Pancreas (tissue), 10 donors: ENCODE data around the gene CDC34. TPM values are rescaled to one million over a fixed set of nuclear protein-coding genes. Genes with fewer than 3 reads are reported as not detected.
A peak's percentile ranks its signal among the peaks of the same experiment; 100 is the strongest.

ENCODE experiments used
- ATAC-seq, 4 donors: fragments of 200-7000 bp; cut with Tn5 transposase; one replicate each; pipeline versions ENCODE4 v1.8.0 to v1.9.1; 2020; ENCODE audit warnings: mild to moderate bottlenecking in 4 of 4, moderate library complexity in 4 of 4
- DNase-seq, 6 donors: peaks; one replicate each; pipeline ENCODE4 v3.0.0-alpha.2; 2020
- FAIRE-seq: peaks from 2 replicates; lab custom pipeline; 2012; peaks lifted over from hg19 to GRCh38; lab: Jason Lieb, UNC
- H3K27ac ChIP-seq, 4 donors: fragments of 200-600 bp; sonication (generic); 1 replicate in 3 of 4; 2 replicates in 1 of 4; pipeline versions ENCODE4 v1.5.0 to v1.8.0; 2020
- H3K27me3 ChIP-seq, 4 donors: fragments of 200-600 bp; one replicate each; pipeline ENCODE4 v1.8.0; 2021
- H3K36me3 ChIP-seq, 3 donors: fragments of 200-600 bp; sonication (generic) in 1 of 3; one replicate each; pipeline versions ENCODE4 v1.5.0 to v1.8.0; 2020 to 2021
- H3K4me1 ChIP-seq, 3 donors: fragments of 200-600 bp; one replicate each; pipeline ENCODE4 v1.8.0; 2021
- H3K4me3 ChIP-seq, 4 donors: fragments of 200-600 bp; sonication (generic) in 2 of 4; one replicate each; pipeline versions ENCODE4 v1.5.0 to v1.8.0; 2020 to 2021
- H3K9me3 ChIP-seq, 4 donors: fragments of 200-600 bp; one replicate each; pipeline ENCODE4 v1.8.0; 2021
- CTCF ChIP-seq, 4 donors: fragments of 200-600 bp; sonication (generic) in 3 of 4; IDR thresholded peaks; one replicate each; pipeline versions ENCODE4 v1.5.0 to v1.8.0; 2021; ENCODE audit warnings: antibody characterized with exemption in 4 of 4
- WGBS, 2 donors: extraction: QIAGEN DNeasy Blood & Tissue Kit; methylation state at CpG; one replicate each; pipeline ENCODE4 v1.1.7; 2013; 5-methylcytosine and 5-hydroxymethylcytosine counted together
- intact Hi-C, 3 donors: fragments of 100-400 bp; cut with DNase I; formaldehyde crosslinking; loops; one replicate each; pipeline versions ENCODE4 v1.11.1 to v1.14.2; 2022
- polyA plus RNA-seq, 2 donors: library from polyadenylated mRNA; stranded (reverse); fragments of 200-250 nt; gene quantifications; one replicate each; pipeline ENCODE4 v1.2.3, GENCODE V29; 2013
- total RNA-seq, 6 donors: library from RNA; stranded (reverse); fragmentation: NEBNext Ultra II Directional in 4 of 6; extraction: Animal tissue kit (Norgen Biotek cat#: 25700) in 4 of 6; gene quantifications; one replicate each; pipeline versions ENCODE4 v1.2.1 to v1.2.4, GENCODE V29; 2021 to 2023
- donor health status: healthy with polysubstance abuse.
- donor health status: DM: no; HTN: no; CAD: no; lungs with moderate emphysema.
- donor health status: DM: no; HTN: no; CAD: no.
- donor health status: control.
- donor health status: control.
- donor health status: Bipolar disorder and iron deficiency.
- donor health status: DM: yes; HTN: yes; CAD: no.
- donor health status: DM: no; HTN: no; CAD: no.
- donor health status: DM: no; HTN: no; CAD: no.
- donor health status: DM: yes; HTN: yes; CAD: no.

The CDC34 gene
- total and polyA plus RNA-seq, 8 donors: 26.2 to 107 (median 45.6) TPM

- ATAC-seq: peak in 1 of 4 donors; percentile 4
- no peak for TF ChIP-seq CTCF (IDR thresholded peaks at IDR 0.05)
Measured at GRCh38 chr19:542173-542866, 10.8 kb downstream of the CDC34 start.

DNA sequence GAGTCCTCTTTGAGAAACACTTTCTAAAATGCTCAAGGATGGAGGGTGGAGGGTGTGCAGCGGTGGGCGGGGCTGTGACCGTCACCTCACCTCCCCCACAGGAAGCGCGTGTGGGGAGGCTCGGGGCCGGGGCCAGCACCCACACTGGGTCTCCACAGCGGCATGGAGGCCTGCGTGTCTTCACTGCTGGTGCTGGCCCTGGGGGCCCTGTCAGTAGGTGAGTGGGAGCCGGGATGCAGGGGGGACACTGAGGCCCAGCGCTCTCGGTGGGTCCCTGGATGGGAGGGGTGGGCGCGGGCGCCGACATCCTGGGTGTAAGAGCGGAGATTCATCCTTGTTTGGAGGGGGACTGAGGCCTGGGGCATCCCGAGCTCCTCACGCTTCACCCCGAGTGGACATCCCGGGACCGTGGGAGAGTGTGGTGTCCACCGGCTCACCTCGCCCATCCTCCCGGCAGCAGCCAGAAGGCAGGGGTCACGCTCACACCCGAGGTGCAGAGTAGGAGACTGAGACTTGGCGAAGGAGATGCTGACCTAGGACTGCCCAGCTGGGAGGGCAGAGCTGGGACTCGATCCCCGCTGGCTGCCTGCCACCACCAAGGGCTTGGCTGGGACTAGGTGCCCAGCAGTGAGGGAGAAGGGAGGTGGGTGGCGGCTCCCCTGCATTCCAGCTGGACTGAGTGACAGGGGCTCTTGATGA lies 12.5 kb downstream of the CDC34 start, which contains the start of gene GZMM:
TSS of gene GZMM (plus strand) at position 144 of the 699 bp plus-strand sequence. CDS start at position 163, 19 bp downstream.
- no peaks in the 10 kb centered on the region for H3K27me3 ChIP-seq
- FAIRE-seq (no peak), DNase-seq (peak in 2 of 6 donors; percentile 30 to 73), ATAC-seq (peak in 3 of 4 donors; percentile 24 to 49 (median 41))
- TF ChIP-seq CTCF (IDR thresholded peaks at IDR 0.05): no peak
- no peaks in the 10 kb centered on the region for H3K4me1 ChIP-seq
- intact Hi-C loops: no loop called here
- H3K27ac ChIP-seq: no peak within 1 kb of the TSS
- no peaks in the 10 kb centered on the region for H3K9me3 ChIP-seq
- WGBS, 2 donors: 55 to 64% methylated on average over 30 to 31 of the region's 31 CpGs
- peaks cover 0 to 17% (median 2%) of the 10 kb centered on the region in 3 donors for H3K36me3 ChIP-seq
- H3K4me3 ChIP-seq: no peak within 1 kb of the TSS

More at GRCh38 chr19:542173-542866, 10.8 kb downstream of the CDC34 start:
- WGBS, 2 donors: 89 to 94% methylated on average over 33 to 34 of the region's 34 CpGs
- H3K27me3 ChIP-seq: no peaks in the 10 kb centered on the region
- no peaks in the 10 kb centered on the region for H3K9me3 ChIP-seq
- H3K36me3 ChIP-seq: peaks cover 0 to 29% (median 7%) of the 10 kb centered on the region in 3 donors
- H3K4me3 ChIP-seq: no peak overlapping the region
- no peak overlapping the region for H3K27ac ChIP-seq
- intact Hi-C loops: no loop called here
- no peaks in the 10 kb centered on the region for H3K4me1 ChIP-seq
- DNase-seq: peak in 2 of 6 donors; percentile 25 to 80
- FAIRE-seq: no peak

GRCh38 chr19:547117-547516 lies 15.6 kb downstream of the CDC34 start:
- ATAC-seq (no peak), DNase-seq (no peak), FAIRE-seq (no peak)
- Histone ChIP-seq H3K9me3 (no peaks in the 10 kb centered on the region), H3K4me1 (no peaks in the 10 kb centered on the region), H3K27me3 (no peaks in the 10 kb centered on the region), H3K4me3 (no peak overlapping the region), H3K36me3 (peaks cover 0 to 2% (median 0%) of the 10 kb centered on the region in 3 donors), H3K27ac (no peak overlapping the region)
- intact Hi-C loops: no loop called here
- no peak for TF ChIP-seq CTCF (IDR thresholded peaks at IDR 0.05)
- 79 to 83% methylated on average over 13 to 15 of the region's 15 CpGs for WGBS, 2 donors

DNA sequence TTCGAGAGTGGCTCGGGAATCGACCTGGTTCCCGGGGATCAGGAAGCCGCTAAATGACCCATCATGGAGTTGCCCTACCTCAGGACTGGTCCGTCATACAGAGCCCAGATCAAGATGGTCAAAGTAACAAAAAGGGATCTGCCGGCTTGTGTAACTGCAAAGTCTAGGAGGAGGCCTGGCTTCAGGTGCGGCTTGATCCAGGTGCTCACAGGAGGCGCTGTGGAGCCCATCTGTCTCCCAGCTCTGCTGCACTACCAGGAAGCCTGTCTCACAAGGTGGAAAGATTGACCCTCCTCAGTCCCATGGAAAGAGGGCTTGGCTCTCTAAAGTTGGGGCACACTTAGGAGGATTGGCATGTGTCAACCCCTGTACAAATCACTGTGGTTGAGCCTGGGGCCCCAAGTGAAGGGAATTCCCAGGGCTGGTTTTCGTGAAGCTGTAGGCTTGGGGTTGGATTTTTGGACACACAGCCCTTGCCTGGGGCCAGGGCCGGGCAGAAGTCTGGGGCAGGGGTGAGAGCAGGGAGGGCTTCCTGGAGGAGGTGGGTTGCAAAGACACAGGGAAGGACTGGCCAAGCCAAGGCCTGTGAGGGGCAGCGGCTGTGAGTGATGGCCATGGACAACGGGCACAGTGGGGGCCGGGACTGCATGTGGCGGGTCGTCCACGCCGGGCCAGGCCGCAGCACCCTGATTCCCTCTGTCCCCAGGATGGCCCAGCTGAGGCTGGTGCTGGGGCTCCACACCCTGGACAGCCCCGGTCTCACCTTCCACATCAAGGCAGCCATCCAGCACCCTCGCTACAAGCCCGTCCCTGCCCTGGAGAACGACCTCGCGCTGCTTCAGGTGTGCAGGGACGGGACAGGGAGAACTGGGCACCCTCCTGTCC lies 16.5 kb downstream of the CDC34 start:
- FAIRE-seq: no peak
- Histone ChIP-seq H3K4me3 (no peak overlapping the region), H3K36me3 (no peaks in the 10 kb centered on the region), H3K4me1 (no peaks in the 10 kb centered on the region), H3K27ac (no peak overlapping the region), H3K27me3 (no peaks in the 10 kb centered on the region), H3K9me3 (no peaks in the 10 kb centered on the region)
- TF ChIP-seq CTCF (IDR thresholded peaks at IDR 0.05): no peak
- intact Hi-C loops: no loop called here
- 75 to 76% methylated on average over 17 to 26 of the region's 26 CpGs for WGBS, 2 donors
- ATAC-seq: no peak
- DNase-seq: no peak
